GM12892 (cell line): ENCODE data around the gene HPD.

Source experiments
- POLR2A ChIP-seq: IDR thresholded peaks from 2 replicates; pipeline ENCODE4 v1.6.1; 2011; ENCODE audit warnings: low read depth, low read length, control low read depth
- POLR2AphosphoS5 ChIP-seq: IDR thresholded peaks from 2 replicates; pipeline ENCODE4 v1.6.1; 2011; ENCODE audit warnings: low read depth, low read length, control low read depth
- TAF1 ChIP-seq: IDR thresholded peaks from 2 replicates; pipeline ENCODE4 v1.6.1; 2011; ENCODE audit warnings: low read depth, mild to moderate bottlenecking, control low read depth, low read length, borderline replicate concordance

GRCh38 chr12:121826318-121827150, 32.1 kb downstream of the HPD start:
- no peak for TF ChIP-seq POLR2AphosphoS5
- no peak for TF ChIP-seq TAF1
- no peak for TF ChIP-seq POLR2A
